PC-3 (cell line): ENCODE results near the gene SUSD3. TPM values are rescaled to one million over a fixed set of nuclear protein-coding genes. Genes with fewer than 3 reads are reported as not detected.

Source experiments
- ATAC-seq: fragments of 200-7000 bp; cut with Tn5 transposase; 2 replicates; pipeline ENCODE4 v1.9.1; 2020; ENCODE audit warnings: mild to moderate bottlenecking, moderate library complexity
- BruUV-seq: library from RNA; stranded (reverse); fragments of 400-500 nt; replicated peaks from 2 replicates; lab custom pipeline; 2021; lab: Mats Ljungman, UMichigan
- CTCF ChIA-PET: fragments of 300-600 bp; sonication (Branson Sonifier 250); formaldehyde crosslinking; loops from one replicate; lab custom pipeline; 2022; ENCODE audit warnings: antibody characterized with exemption; lab: Charles Lee
- POLR2A ChIA-PET: fragments of 300-600 bp; sonication (Branson Sonifier 250); formaldehyde crosslinking; loops from one replicate; lab custom pipeline; 2022; ENCODE audit warnings: antibody characterized with exemption; ENCODE audit not compliant: unreplicated experiment; lab: Charles Lee
- DNase-seq: peaks from one replicate; pipeline ENCODE4 v3.0.0-alpha.2; 2015
- H2AFZ ChIP-seq: fragments of 300-600 bp; sonication (generic); 2 replicates; pipeline ENCODE4 v1.6.0; 2016; ENCODE audit warnings: antibody characterized with exemption, low read length
- H3F3A ChIP-seq: fragments of 300-600 bp; sonication (generic); one replicate; pipeline ENCODE4 v1.6.0; 2017; ENCODE audit warnings: antibody characterized with exemption, low read length, control low read depth, mild to moderate bottlenecking; ENCODE audit not compliant: unreplicated experiment
- H3K27ac ChIP-seq: fragments of 300-600 bp; sonication (generic); 2 replicates; pipeline ENCODE4 v1.5.1; 2016; ENCODE audit warnings: mild to moderate bottlenecking, low read length
- H3K27me3 ChIP-seq: fragments of 300-600 bp; sonication (generic); 2 replicates; pipeline ENCODE4 v1.6.1; 2016; ENCODE audit warnings: low read length, mixed read lengths
- H3K36me3 ChIP-seq: fragments of 300-600 bp; sonication (generic); 2 replicates; pipeline ENCODE4 v1.6.1; 2016; ENCODE audit warnings: low read depth, mixed run types, low read length, mixed read lengths
- H3K4me1 ChIP-seq: fragments of 300-600 bp; sonication (generic); 2 replicates; pipeline ENCODE4 v1.5.1; 2016; ENCODE audit warnings: low read length; ENCODE audit not compliant: insufficient read depth
- H3K4me2 ChIP-seq: fragments of 300-600 bp; sonication (generic); 2 replicates; pipeline ENCODE4 v1.6.0; 2016; ENCODE audit warnings: low read length
- H3K4me3 ChIP-seq: fragments of 300-600 bp; sonication (generic); 2 replicates; pipeline ENCODE4 v1.5.1; 2016; ENCODE audit warnings: mild to moderate bottlenecking, low read length, mixed read lengths
- H3K79me2 ChIP-seq: fragments of 300-600 bp; sonication (generic); 2 replicates; pipeline ENCODE4 v1.6.1; 2017; ENCODE audit warnings: low read length, mixed read lengths
- H3K9ac ChIP-seq: fragments of 300-600 bp; sonication (generic); 2 replicates; pipeline ENCODE4 v1.6.0; 2016; ENCODE audit warnings: mild to moderate bottlenecking, low read length
- H3K9me2 ChIP-seq: fragments of 300-600 bp; sonication (generic); replicated peaks from 2 replicates; pipeline ENCODE4 v1.6.1; 2016; ENCODE audit warnings: mixed run types, low read length, mixed read lengths
- H3K9me3 ChIP-seq: fragments of 300-600 bp; sonication (generic); 2 replicates; pipeline ENCODE4 v1.6.1; 2016; ENCODE audit warnings: low read length, mixed read lengths
- H4K20me1 ChIP-seq: fragments of 300-600 bp; sonication (generic); 2 replicates; pipeline ENCODE4 v1.6.1; 2016; ENCODE audit warnings: low read length, mixed read lengths
- CTCF ChIP-seq: fragments of 300-600 bp; sonication (generic); conservative IDR thresholded peaks from 2 replicates; pipeline ENCODE4 v1.5.1; 2017; ENCODE audit warnings: antibody characterized with exemption, low read depth, mild to moderate bottlenecking, low read length
- EZH2 ChIP-seq: fragments of 300-600 bp; sonication (generic); IDR thresholded peaks from one replicate; pipeline ENCODE4 v1.6.1; 2017; ENCODE audit warnings: antibody characterized with exemption, mild to moderate bottlenecking, low read length; ENCODE audit not compliant: unreplicated experiment
- EZH2phosphoT487 ChIP-seq: fragments of 300-600 bp; sonication (generic); IDR thresholded peaks from 2 replicates; pipeline ENCODE4 v1.6.1; 2018; ENCODE audit warnings: mild to moderate bottlenecking, antibody characterized with exemption, low read length, borderline replicate concordance
- intact Hi-C: fragments of 100-400 bp; cut with micrococcal nuclease; formaldehyde crosslinking; loops from 2 replicates; pipeline ENCODE4 v1.9.0; 2023
- total RNA-seq: library from RNA; depleted of rRNA; stranded (reverse); fragments of >200 nt; gene quantifications from 2 replicates; pipeline ENCODE4 v1.2.3, GENCODE V29; 2014

Gene SUSD3
- total RNA-seq, 1 experiment from 2014 or later, result 13.4 TPM

- H3K4me3 ChIP-seq, result peak overlapping the region; percentile 64
- intact Hi-C loops, result loop anchor here (10.0 kb wide), 1 partner anchor 220 kb away; the partner anchor contains the start of gene ZNF484
- H2AFZ ChIP-seq, result peak overlapping the region; percentile 85
- TSS peak; percentile 94 for BruUV-seq
- ATAC-seq (no peak), DNase-seq (no peak)
- peak overlapping the region; percentile 76 for H3K9ac ChIP-seq
- no peaks in the 10 kb centered on the region for H4K20me1 ChIP-seq
- peaks cover 28% of the 10 kb centered on the region for H3K4me1 ChIP-seq
- no peaks in the 10 kb centered on the region for H3K9me2 ChIP-seq
- H3K27me3 ChIP-seq, result no peaks in the 10 kb centered on the region
- peak overlapping the region; percentile 85 for H3K4me2 ChIP-seq
- 0 out of 2 replicates have a peak, but pooled peaks cover 3% of the 10 kb centered on the region for H3K9me3 ChIP-seq
- H3K36me3 ChIP-seq, result no peaks in the 10 kb centered on the region
- peak overlapping the region; percentile 75 for H3K27ac ChIP-seq
- TF ChIP-seq EZH2phosphoT487 (no peak), EZH2 (no peak), CTCF (no peak)
- POLR2A ChIA-PET, result no interaction called here
- CTCF ChIA-PET, result no interaction called here
- H3K79me2 ChIP-seq, result peaks cover 31% of the 10 kb centered on the region
- no peaks in the 10 kb centered on the region for H3F3A ChIP-seq
These were observed 36.2 kb downstream of the SUSD3 start for GRCh38 chr9:93094658-93095204.

- H3K9me3 ChIP-seq, result no peaks in the 10 kb centered on the region
- H3K27me3 ChIP-seq, result no peaks in the 10 kb centered on the region
- no peaks in the 10 kb centered on the region for H3F3A ChIP-seq
- peak overlapping the region; percentile 76 for H3K9ac ChIP-seq
- intact Hi-C loops, result loop anchor here (2.0 to 10.0 kb wide), 2 partner anchors 93 to 221 kb away; partner anchors contain the start of gene ZNF484
- H3K9me2 ChIP-seq, result no peaks in the 10 kb centered on the region
- H3K4me1 ChIP-seq, result peaks cover 28% of the 10 kb centered on the region
- H3K36me3 ChIP-seq, result no peaks in the 10 kb centered on the region
- TF ChIP-seq EZH2, result no peak
- TF ChIP-seq CTCF, result no peak
- no peak for TF ChIP-seq EZH2phosphoT487
- ATAC-seq (peak; percentile 74), DNase-seq (peak; percentile 96)
- H2AFZ ChIP-seq, result peak overlapping the region; percentile 85
- BruUV-seq, result no TSS peak
- H3K4me2 ChIP-seq, result peak overlapping the region; percentile 85
- POLR2A ChIA-PET, result interaction anchor here (0.6 kb wide), 1 partner anchor 35 kb away, joined by 5 read pairs; no protein-coding TSS in a partner anchor
- CTCF ChIA-PET, result interaction anchor here (0.6 kb wide), 1 partner anchor 16 kb away, joined by 3 read pairs; no protein-coding TSS in a partner anchor
- no peaks in the 10 kb centered on the region for H4K20me1 ChIP-seq
- H3K79me2 ChIP-seq, result peaks cover 39% of the 10 kb centered on the region
- H3K4me3 ChIP-seq, result peak overlapping the region; percentile 64
- peak overlapping the region; percentile 75 for H3K27ac ChIP-seq
These were observed 37.0 kb downstream of the SUSD3 start for GRCh38 chr9:93095205-93096130.
